Breast epithelium (tissue), 4 donors: ENCODE results near the gene FLYWCH2. TPM values are rescaled to one million over a fixed set of nuclear protein-coding genes. Genes with fewer than 3 reads are reported as not detected.

ENCODE experiments used
- DNase-seq, 2 donors: peaks; one replicate each; pipeline ENCODE4 v3.0.0-alpha.2; 2019; ENCODE audit warnings: low spot score in 2 of 2
- H3K27ac ChIP-seq, 2 donors: fragments of 200-600 bp; sonication (generic) in 1 of 2; one replicate each; pipeline ENCODE4 v1.5.1; 2016 to 2019; ENCODE audit warnings: mild to moderate bottlenecking in 1 of 2
- H3K27me3 ChIP-seq, 2 donors: fragments of 200-600 bp; sonication (generic) in 1 of 2; one replicate each; pipeline versions ENCODE4 v1.5.1 to v1.6.0; 2017 to 2019; ENCODE audit warnings: control low read depth in 1 of 2, mild to moderate bottlenecking in 1 of 2
- H3K36me3 ChIP-seq: fragments of 200-600 bp; one replicate; pipeline ENCODE4 v1.5.1; 2019
- H3K4me1 ChIP-seq, 2 donors: fragments of 200-600 bp; sonication (generic); one replicate each; pipeline ENCODE4 v1.5.1; 2016 to 2019; ENCODE audit warnings: control low read depth in 1 of 2
- H3K4me3 ChIP-seq, 3 donors: fragments of 200-600 bp; sonication (generic); 1 replicate in 2 of 3; 2 replicates in 1 of 3; pipeline ENCODE4 v1.5.1; 2016 to 2019; ENCODE audit warnings: mild to moderate bottlenecking in 3 of 3, moderate library complexity in 2 of 3
- H3K9me3 ChIP-seq, 2 donors: fragments of 200-600 bp; sonication (generic) in 1 of 2; one replicate each; pipeline ENCODE4 v1.5.1; 2016 to 2019; ENCODE audit warnings: control low read depth in 1 of 2
- POLR2A ChIP-seq: fragments of 450-650 bp; IDR thresholded peaks from one replicate; pipeline ENCODE4 v1.6.1; 2016; ENCODE audit warnings: antibody characterized with exemption, mild to moderate bottlenecking, moderate library complexity
- POLR2AphosphoS5 ChIP-seq, 3 donors: sonication (generic); formaldehyde crosslinking; IDR thresholded peaks; one replicate each; pipeline ENCODE4 v1.6.1; 2017; ENCODE audit warnings: antibody characterized with exemption in 3 of 3
- intact Hi-C: fragments of 100-400 bp; cut with DNase I; formaldehyde crosslinking; loops from one replicate; pipeline ENCODE4 v1.15.1; 2023; ENCODE audit warnings: low total_unique reads
- total RNA-seq, 3 donors: library from RNA; depleted of rRNA; stranded (reverse); fragments of >200 nt; gene quantifications; one replicate each; pipeline ENCODE4 v1.1.0, GENCODE V29; 2016
- TF ChIP-seq, protein P1 (sequence below), 3 donors: fragments of 450-650 bp; IDR thresholded peaks; one replicate each; pipeline ENCODE4 v1.5.1; 2016 to 2017; ENCODE audit warnings: antibody characterized with exemption in 3 of 3, mild to moderate bottlenecking in 3 of 3, moderate library complexity in 3 of 3

The FLYWCH2 gene, protein sequence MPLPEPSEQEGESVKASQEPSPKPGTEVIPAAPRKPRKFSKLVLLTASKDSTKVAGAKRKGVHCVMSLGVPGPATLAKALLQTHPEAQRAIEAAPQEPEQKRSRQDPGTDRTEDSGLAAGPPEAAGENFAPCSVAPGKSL
- 10 to 100 TPM; 36.0 to 49.2 (median 47.9) TPM for total RNA-seq

DNA sequence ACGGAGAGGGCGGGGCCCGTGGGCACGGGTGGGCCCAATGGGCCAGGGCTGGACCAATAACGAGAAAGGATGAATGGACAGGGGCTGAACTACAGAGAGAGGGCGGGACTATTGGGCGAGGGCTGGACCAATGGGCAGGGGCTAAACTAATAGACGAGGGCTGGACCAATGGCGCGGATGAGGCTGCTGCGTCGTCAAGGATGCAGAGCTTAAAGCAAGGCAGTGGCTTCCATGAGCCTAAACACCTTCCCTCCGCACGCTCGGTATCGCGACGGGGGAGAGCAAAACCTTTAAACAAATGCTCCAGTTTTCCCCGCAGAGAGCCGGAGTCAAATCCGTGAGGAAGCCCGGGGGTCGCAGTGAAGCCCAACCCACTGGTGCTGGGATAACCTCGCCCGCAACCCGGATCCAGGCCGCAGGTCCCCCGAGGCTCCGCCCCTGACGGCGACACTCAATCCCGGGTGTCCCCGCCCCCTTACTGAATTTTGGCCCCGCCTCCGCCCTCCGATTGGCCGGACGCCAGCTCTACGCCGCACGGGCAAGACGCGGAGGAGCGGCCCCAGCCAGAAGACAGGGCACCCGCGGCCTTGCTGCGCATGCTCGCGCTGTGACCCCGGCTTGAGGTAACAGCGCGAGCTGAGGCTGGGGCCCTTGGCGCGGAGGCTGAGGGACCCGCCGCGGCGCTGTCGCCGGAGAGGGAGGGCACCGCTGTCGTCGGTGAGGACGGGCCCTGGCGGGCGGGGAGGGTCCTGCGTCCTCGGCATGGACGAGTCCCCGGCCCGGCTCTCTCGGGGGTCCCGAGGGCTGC lies at the start of gene FLYWCH2:
TSS of gene FLYWCH2 (plus strand) at position 566 of the 808 bp plus-strand sequence. CDS start 13,235 bp downstream, outside the sequence.
- TF ChIP-seq, protein P1, sequence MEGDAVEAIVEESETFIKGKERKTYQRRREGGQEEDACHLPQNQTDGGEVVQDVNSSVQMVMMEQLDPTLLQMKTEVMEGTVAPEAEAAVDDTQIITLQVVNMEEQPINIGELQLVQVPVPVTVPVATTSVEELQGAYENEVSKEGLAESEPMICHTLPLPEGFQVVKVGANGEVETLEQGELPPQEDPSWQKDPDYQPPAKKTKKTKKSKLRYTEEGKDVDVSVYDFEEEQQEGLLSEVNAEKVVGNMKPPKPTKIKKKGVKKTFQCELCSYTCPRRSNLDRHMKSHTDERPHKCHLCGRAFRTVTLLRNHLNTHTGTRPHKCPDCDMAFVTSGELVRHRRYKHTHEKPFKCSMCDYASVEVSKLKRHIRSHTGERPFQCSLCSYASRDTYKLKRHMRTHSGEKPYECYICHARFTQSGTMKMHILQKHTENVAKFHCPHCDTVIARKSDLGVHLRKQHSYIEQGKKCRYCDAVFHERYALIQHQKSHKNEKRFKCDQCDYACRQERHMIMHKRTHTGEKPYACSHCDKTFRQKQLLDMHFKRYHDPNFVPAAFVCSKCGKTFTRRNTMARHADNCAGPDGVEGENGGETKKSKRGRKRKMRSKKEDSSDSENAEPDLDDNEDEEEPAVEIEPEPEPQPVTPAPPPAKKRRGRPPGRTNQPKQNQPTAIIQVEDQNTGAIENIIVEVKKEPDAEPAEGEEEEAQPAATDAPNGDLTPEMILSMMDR (IDR thresholded peaks at IDR 0.05) = peak in 2 of 3 donors; percentile 14 to 44
- peak; percentile 64 for TF ChIP-seq POLR2A
- peak; percentile 74 to 82 (median 76) for TF ChIP-seq POLR2AphosphoS5 (IDR thresholded peaks at IDR 0.05)
- no peaks in the 10 kb centered on the region for H3K36me3 ChIP-seq
- no peaks in the 10 kb centered on the region for H3K4me1 ChIP-seq
- no peaks in the 10 kb centered on the region for H3K9me3 ChIP-seq
- DNase-seq = peak; percentile 99
- intact Hi-C loops = no loop called here
- H3K4me3 ChIP-seq = peak within 1 kb of the TSS; percentile 81 to 90 (median 87)
- H3K27me3 ChIP-seq = no peaks in the 10 kb centered on the region
- H3K27ac ChIP-seq = peak within 1 kb of the TSS; percentile 96 to 97

DNA sequence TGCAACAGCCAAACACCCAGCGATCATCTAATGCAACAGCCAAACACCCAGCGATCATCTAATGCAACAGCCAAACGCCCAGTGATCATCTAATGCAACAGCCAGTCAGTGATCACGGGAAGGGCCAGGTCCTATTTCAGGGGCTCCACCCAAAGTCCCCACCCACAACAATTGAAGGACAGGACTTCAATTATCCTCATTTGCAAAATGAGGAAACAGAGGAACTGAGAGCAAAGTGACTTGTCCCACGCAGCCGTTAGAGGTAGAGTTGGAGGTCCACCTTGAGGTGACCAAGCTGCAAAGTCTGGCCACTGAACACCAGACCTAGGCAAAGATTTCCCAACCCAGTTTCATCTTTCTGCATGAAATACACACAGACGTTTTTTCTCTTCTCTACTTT lies 49.2 kb upstream of the FLYWCH2 start:
- intact Hi-C loops = no loop called here
- Histone ChIP-seq H3K27ac (no peak overlapping the region), H3K4me1 (peaks cover 0 to 8% of the 10 kb centered on the region in 2 donors), H3K4me3 (no peak overlapping the region), H3K9me3 (no peaks in the 10 kb centered on the region), H3K27me3 (peaks cover 0 to 8% of the 10 kb centered on the region in 2 donors), H3K36me3 (no peaks in the 10 kb centered on the region)
- TF ChIP-seq POLR2AphosphoS5 (IDR thresholded peaks at IDR 0.05) (no peak), POLR2A (no peak)
- TF ChIP-seq, protein P1 (IDR thresholded peaks at IDR 0.05) = no peak
- DNase-seq = no peak

DNA sequence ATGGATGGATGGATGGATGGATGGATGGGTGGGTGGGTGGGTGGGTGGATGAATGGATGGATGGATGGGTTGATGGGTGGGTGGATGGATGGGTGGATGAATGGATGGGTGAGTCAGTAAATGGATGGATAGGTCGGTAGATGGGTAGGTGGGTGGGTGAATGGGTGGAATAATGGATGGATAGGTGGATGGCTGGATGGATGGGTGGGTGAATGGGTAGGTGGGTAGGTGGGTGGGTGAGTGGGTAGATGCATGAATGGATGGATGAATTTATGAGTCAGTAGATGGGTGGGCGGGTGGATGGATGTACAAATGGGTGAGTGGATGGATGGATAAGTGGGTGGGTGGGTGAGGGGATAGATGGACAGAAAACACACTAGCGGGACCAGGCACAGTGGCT lies 48.0 kb upstream of the FLYWCH2 start:
- H3K4me3 ChIP-seq = no peak overlapping the region
- H3K27me3 ChIP-seq = peaks cover 0 to 2% of the 10 kb centered on the region in 2 donors
- intact Hi-C loops = no loop called here
- peak overlapping the region; percentile 84 to 86 for H3K27ac ChIP-seq
- no peaks in the 10 kb centered on the region for H3K36me3 ChIP-seq
- no peaks in the 10 kb centered on the region for H3K9me3 ChIP-seq
- no peak for DNase-seq
- no peak for TF ChIP-seq POLR2A
- peaks cover 0 to 8% of the 10 kb centered on the region in 2 donors for H3K4me1 ChIP-seq

DNA sequence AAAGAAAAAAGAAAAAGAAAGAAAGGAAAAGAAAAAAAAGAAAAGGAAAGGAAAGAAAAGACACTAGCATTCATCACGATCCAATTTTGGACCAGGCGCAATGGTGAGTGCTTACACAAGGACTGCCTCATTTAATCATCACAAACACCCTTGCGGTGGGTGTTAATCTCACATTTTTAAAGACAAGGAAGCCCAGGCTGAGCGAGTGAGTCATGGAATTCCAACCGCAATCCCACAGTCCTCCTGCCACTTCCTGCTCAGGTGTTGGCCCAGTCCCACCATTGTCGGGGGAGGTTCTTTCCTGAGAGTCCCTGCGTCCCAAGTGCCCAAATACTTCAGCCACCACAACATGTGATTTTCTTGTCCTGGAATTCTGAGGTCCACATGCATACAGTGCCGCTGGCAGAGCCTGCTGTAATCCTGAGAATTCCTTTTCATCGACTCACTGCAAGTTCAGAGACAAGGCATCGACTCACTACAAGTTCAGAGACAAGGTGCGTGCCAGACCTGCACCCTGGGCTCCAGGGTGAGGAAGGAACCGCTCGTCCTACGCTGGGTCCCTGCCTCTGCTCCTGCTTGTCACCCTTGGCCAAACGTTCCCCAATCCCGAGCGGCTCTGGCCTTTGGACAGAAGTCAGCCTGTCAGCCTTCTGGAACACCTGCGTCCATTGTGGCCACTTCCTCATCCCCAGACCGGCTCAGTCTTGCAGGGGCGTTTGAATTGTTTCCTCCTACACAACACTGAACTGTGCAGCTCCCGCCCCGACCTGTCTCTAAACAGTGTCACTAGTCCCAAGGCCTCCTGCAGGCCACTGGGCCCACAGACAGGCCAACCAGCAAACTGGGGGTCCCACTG lies 47.1 kb upstream of the FLYWCH2 start:
- DNase-seq = peak; percentile 84 to 98
- H3K4me3 ChIP-seq = peak overlapping the region in 1 of 3 donors; percentile 22
- intact Hi-C loops = no loop called here
- no peaks in the 10 kb centered on the region for H3K27me3 ChIP-seq
- H3K4me1 ChIP-seq = peaks cover 0 to 8% of the 10 kb centered on the region in 2 donors
- TF ChIP-seq POLR2AphosphoS5 (IDR thresholded peaks at IDR 0.05) (peak in 2 of 3 donors; percentile 81 to 90), POLR2A (no peak)
- TF ChIP-seq, protein P1 (IDR thresholded peaks at IDR 0.05) = peak in 2 of 3 donors; percentile 53 to 58
- H3K27ac ChIP-seq = peak overlapping the region; percentile 84 to 89
- no peaks in the 10 kb centered on the region for H3K9me3 ChIP-seq
- H3K36me3 ChIP-seq = no peaks in the 10 kb centered on the region
